Activated T-cell treated with anti-CD3 and anti-CD28 coated beads, Interleukin-2, amount 50 U/mL, for 4 hours (primary cell): Measurements from ENCODE around the gene TMUB1. TPM values are rescaled to one million over a fixed set of nuclear protein-coding genes. Genes with fewer than 3 reads are reported as not detected.
A peak's percentile ranks its signal among the peaks of the same experiment; 100 is the strongest.

ENCODE experiments used
- ATAC-seq, 2 donors: fragments of 200-7000 bp; cut with Tn5 transposase; one replicate each; pipeline ENCODE4 v1.10.0; 2021
- DNase-seq: peaks from one replicate; pipeline ENCODE4 v3.0.0-alpha.2; 2020
- H3K27me3 Mint-ChIP-seq: one replicate; pipeline ENCODE4 v1.8.0; 2021; ENCODE audit warnings: low read depth, mixed read lengths
- H3K36me3 Mint-ChIP-seq: one replicate; pipeline ENCODE4 v1.8.0; 2022; ENCODE audit warnings: mixed read lengths; ENCODE audit not compliant: insufficient read depth
- H3K4me1 Mint-ChIP-seq: one replicate; pipeline ENCODE4 v1.8.0; 2021; ENCODE audit warnings: low read depth, mixed read lengths
- H3K4me3 Mint-ChIP-seq: one replicate; pipeline ENCODE4 v1.8.0; 2021; ENCODE audit warnings: mild to moderate bottlenecking, moderate library complexity, mixed read lengths
- H3K9me3 Mint-ChIP-seq: one replicate; pipeline ENCODE4 v1.8.0; 2021; ENCODE audit warnings: mixed read lengths
- total RNA-seq, 3 donors: library from RNA; stranded (reverse); gene quantifications; one replicate each; pipeline ENCODE4 v1.2.1, GENCODE V29; 2021

TMUB1 gene
- total RNA-seq, 3 donors from 2014 or later = 70.3 to 85.3 (median 71.8) TPM

DNA sequence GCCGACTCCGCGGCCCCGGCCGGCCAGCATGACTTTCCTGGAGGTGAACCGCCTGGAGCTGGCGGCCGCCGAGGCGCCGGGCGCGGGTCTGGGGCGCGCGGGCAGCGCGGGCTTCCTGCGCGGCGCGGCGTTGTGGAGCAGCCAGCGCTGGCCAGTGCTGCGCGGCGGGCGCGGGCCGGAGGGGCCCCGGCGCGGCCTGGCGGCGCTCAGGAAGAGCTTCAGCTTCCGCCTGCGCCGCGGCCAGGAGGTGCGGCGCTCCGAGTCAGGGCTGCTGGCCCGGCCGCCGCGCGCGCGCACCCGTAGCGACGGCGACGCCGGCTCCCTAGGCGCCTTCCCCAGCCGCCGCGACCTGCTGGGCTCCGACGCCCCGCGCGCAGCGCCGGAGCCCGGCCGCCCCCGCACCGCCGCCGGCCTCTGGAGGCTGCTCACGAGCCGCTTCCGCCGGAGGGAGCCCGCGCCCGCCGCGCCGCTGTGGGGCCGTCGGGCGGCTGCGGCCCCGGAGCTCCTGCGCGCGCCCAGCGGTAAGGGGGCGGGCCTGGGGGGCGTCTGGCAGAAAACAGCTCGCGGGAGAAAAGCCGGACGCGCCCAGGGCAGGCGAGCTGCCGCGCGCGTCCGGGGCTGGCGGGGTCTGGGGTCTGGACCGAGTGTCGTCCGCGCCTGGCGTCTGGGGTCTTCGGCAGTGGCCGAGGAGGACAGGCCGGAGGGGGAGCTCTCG is 32.0 kb upstream of the TMUB1 start:
- no peaks in the 10 kb centered on the region for H3K9me3 Mint-ChIP-seq
- H3K4me3 Mint-ChIP-seq = peak overlapping the region; percentile 69
- H3K36me3 Mint-ChIP-seq = peaks cover 7% of the 10 kb centered on the region
- ATAC-seq (peak; percentile 67 to 73), DNase-seq (peak; percentile 23)
- H3K4me1 Mint-ChIP-seq = peaks cover 15% of the 10 kb centered on the region
- peaks cover 12% of the 10 kb centered on the region for H3K27me3 Mint-ChIP-seq

DNA sequence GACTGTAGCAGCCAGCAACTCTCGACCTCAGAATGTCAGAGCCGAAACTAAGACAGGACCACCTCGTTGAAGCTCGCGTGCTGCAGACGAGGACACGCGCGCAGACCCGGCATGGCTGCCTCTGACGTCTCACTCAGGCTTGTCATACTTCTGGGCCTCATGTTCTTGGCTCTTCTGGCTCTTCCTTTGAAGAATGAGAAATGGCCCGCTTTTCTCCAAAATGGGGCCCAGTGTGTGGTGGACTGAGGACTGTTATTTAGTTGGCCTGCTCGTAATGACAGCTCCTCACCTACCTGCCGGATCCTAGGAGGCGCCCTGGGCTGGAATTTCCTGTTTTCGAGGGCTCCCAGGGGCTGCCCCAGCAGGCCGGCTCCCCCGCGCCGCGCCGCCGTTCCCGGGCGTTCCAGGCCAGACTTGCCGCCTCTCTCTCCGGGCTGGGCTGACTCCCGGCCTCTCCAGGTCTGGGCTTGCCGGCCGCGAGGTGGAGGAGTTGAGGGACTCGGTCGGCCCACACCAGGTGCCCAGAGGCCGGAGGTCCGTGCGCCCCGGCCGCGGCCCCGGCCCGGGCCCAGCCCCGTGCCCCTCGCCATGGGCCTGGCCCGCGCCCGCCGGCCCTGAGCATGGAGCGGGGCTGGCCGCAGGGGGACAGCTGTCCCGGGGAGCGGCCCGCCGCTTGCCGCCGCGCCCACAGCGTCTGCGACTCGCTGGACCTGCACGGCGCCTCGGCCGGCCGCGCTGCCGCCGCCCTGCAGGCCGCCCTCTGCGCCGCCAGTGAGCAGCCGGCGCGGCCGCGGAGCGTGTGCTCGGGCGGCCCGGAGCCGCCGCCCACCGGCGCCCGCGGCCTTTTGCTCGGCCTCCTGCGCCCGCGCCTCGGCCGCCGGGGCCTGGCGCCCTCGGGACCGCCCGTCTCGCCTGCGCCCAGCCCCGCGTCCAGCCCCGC is 31.1 kb upstream of the TMUB1 start:
- ATAC-seq (peak; percentile 32 to 33), DNase-seq (no peak)
- Mint-ChIP-seq H3K4me1 (peaks cover 15% of the 10 kb centered on the region), H3K9me3 (no peaks in the 10 kb centered on the region), H3K4me3 (peak overlapping the region; percentile 29), H3K27me3 (peaks cover 12% of the 10 kb centered on the region), H3K36me3 (peaks cover 6% of the 10 kb centered on the region)

GRCh38 chr7:151113344-151114150 is 30.3 kb upstream of the TMUB1 start:
- DNase-seq (no peak), ATAC-seq (no peak)
- Mint-ChIP-seq H3K27me3 (peaks cover 12% of the 10 kb centered on the region), H3K4me1 (peaks cover 12% of the 10 kb centered on the region), H3K4me3 (peak overlapping the region; percentile 29), H3K9me3 (no peaks in the 10 kb centered on the region), H3K36me3 (peaks cover under 1% of the 10 kb centered on the region)

GRCh38 chr7:151110941-151111645 is 27.8 kb upstream of the TMUB1 start:
- DNase-seq = peak; percentile 72
- no peaks in the 10 kb centered on the region for H3K9me3 Mint-ChIP-seq
- H3K4me3 Mint-ChIP-seq = no peak overlapping the region
- no peaks in the 10 kb centered on the region for H3K36me3 Mint-ChIP-seq
- H3K27me3 Mint-ChIP-seq = peaks cover 12% of the 10 kb centered on the region
- peaks cover 4% of the 10 kb centered on the region for H3K4me1 Mint-ChIP-seq
- peak; percentile 75 for ATAC-seq

DNA sequence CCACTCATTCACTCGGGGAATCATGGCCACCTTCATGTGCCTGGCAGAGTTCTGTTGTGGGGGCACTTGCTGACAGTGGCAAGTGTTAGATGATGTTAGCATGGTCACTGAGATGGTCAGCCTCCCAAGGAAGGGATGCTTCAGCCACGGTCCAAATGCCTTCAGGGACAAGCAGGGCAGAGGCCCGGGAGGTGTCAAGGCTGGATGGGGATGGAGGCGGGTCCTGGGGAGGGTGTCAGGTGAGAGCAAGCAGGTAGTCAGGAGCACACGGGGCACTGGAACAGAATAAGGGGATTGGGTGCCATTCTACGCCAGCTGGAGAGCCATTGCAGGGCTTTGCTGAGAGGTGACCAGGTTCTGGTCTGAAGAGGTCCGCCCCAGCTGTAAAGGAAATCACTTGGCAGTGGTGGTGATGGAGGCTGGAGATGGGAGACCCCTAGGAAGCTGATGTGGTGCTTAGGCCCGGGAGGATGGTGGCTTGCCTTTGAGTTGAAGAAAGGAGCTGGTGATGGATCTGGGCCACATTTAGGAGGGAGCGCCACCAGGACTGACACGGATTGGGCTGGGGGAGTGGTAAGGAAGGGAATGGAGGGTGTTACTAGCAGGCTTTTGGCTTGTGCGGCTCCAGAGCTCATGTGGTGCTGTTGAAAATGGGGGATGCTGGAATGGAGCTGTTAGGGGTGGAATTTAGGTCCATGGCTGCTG is 27.1 kb upstream of the TMUB1 start:
- Mint-ChIP-seq H3K27me3 (peaks cover 9% of the 10 kb centered on the region), H3K9me3 (no peaks in the 10 kb centered on the region), H3K36me3 (no peaks in the 10 kb centered on the region), H3K4me1 (no peaks in the 10 kb centered on the region), H3K4me3 (no peak overlapping the region)
- no peak for DNase-seq
- no peak for ATAC-seq

- DNase-seq (no peak), ATAC-seq (no peak)
- no peak overlapping the region for H3K4me3 Mint-ChIP-seq
- H3K4me1 Mint-ChIP-seq = no peaks in the 10 kb centered on the region
- H3K27me3 Mint-ChIP-seq = peaks cover 9% of the 10 kb centered on the region
- no peaks in the 10 kb centered on the region for H3K9me3 Mint-ChIP-seq
- no peaks in the 10 kb centered on the region for H3K36me3 Mint-ChIP-seq
These were observed 26.1 kb upstream of the TMUB1 start for GRCh38 chr7:151109094-151110048.

DNA sequence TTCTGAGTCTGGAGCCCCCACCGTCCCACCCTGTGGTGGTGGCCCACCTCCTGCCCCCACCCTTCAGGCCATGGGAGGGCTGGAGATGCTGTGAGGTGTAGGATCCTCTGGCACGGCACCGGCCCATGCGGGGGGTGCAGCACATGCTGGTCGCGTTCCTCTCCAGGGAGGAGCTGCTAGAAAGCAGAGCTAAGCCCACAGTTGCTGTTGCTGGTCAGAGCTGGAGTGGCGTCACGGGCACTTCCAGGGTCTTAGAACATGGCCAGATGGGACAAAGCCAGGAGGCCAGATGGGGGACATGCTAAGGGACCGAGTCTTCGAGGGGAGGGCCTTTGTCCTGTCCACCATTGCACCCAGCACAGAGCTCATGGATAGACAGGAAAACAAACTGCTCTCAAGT is 24.6 kb upstream of the TMUB1 start:
- DNase-seq = no peak
- no peak overlapping the region for H3K4me3 Mint-ChIP-seq
- H3K27me3 Mint-ChIP-seq = peaks cover 2% of the 10 kb centered on the region
- no peaks in the 10 kb centered on the region for H3K9me3 Mint-ChIP-seq
- ATAC-seq = no peak
- no peaks in the 10 kb centered on the region for H3K36me3 Mint-ChIP-seq
- no peaks in the 10 kb centered on the region for H3K4me1 Mint-ChIP-seq

- ATAC-seq (no peak), DNase-seq (no peak)
- H3K4me1 Mint-ChIP-seq = no peaks in the 10 kb centered on the region
- H3K4me3 Mint-ChIP-seq = no peak overlapping the region
- no peaks in the 10 kb centered on the region for H3K9me3 Mint-ChIP-seq
- no peaks in the 10 kb centered on the region for H3K27me3 Mint-ChIP-seq
- no peaks in the 10 kb centered on the region for H3K36me3 Mint-ChIP-seq
These were observed 21.3 kb upstream of the TMUB1 start for GRCh38 chr7:151104411-151105235.

GRCh38 chr7:151103973-151104372 is 20.7 kb upstream of the TMUB1 start:
- Mint-ChIP-seq H3K9me3 (no peaks in the 10 kb centered on the region), H3K27me3 (no peaks in the 10 kb centered on the region), H3K4me1 (no peaks in the 10 kb centered on the region), H3K4me3 (no peak overlapping the region), H3K36me3 (no peaks in the 10 kb centered on the region)
- no peak for DNase-seq
- no peak for ATAC-seq

- Mint-ChIP-seq H3K9me3 (no peaks in the 10 kb centered on the region), H3K4me3 (no peak overlapping the region), H3K36me3 (no peaks in the 10 kb centered on the region), H3K4me1 (no peaks in the 10 kb centered on the region), H3K27me3 (no peaks in the 10 kb centered on the region)
- ATAC-seq = no peak
- DNase-seq = no peak
These were observed 19.7 kb upstream of the TMUB1 start for GRCh38 chr7:151102991-151103390.

GRCh38 chr7:151101621-151102396 is 18.5 kb upstream of the TMUB1 start:
- Mint-ChIP-seq H3K36me3 (no peaks in the 10 kb centered on the region), H3K4me3 (no peak overlapping the region), H3K9me3 (no peaks in the 10 kb centered on the region), H3K4me1 (no peaks in the 10 kb centered on the region), H3K27me3 (no peaks in the 10 kb centered on the region)
- ATAC-seq (no peak), DNase-seq (no peak)
